ENCODE results near the gene TDRD3. TPM values are rescaled to one million over a fixed set of nuclear protein-coding genes. Genes with fewer than 3 reads are reported as not detected.
A peak's percentile ranks its signal among the peaks of the same experiment; 100 is the strongest.

The TDRD3 gene
- total RNA-seq, 2 experiments from 2014 or later = 22.4 to 27.2 TPM

GRCh38 chr13:60363288-60363687 is 33.7 kb upstream of the TDRD3 start:
- ChIA-PET POLR2A (no interaction called here), CTCF (no interaction called here)
- Mint-ChIP-seq H3K4me3 (no peak overlapping the region), H3K27me3 (peaks cover 19% of the 10 kb centered on the region), H3K4me1 (ENCODE audit: low read depth) (no peaks in the 10 kb centered on the region), H3K27ac (no peak overlapping the region), H3K9me3 (no peaks in the 10 kb centered on the region), H3K36me3 (ENCODE audit: low read depth) (no peaks in the 10 kb centered on the region)
- intact Hi-C loops (cut with DNase I, micrococcal nuclease) = no loop called here
- Histone ChIP-seq H3K36me3 (ENCODE audit: insufficient read depth, low read length) (no peaks in the 10 kb centered on the region), H3K9me3 (ENCODE audit: control insufficient read depth in 1 of 2, insufficient read depth in 1 of 2, low read length in 2 of 2) (no peaks in the 10 kb centered on the region), H3K4me3 (ENCODE audit: low read length) (no peak overlapping the region), H3K27ac (ENCODE audit: low read depth in 1 of 2, low read length in 2 of 2) (no peak overlapping the region), H3K4me1 (ENCODE audit: insufficient read depth, low read length) (no peaks in the 10 kb centered on the region), H3K27me3 (ENCODE audit: control insufficient read depth in 1 of 2, insufficient read depth in 2 of 2, low read length in 2 of 2) (no peaks in the 10 kb centered on the region)
- ATAC-seq (ENCODE audit: poor library complexity) = no peak
- TF ChIP-seq CTCF (IDR thresholded peaks at IDR 0.05) = no peak
- no peak for DNase-seq

GRCh38 chr13:60369242-60369641 is 27.8 kb upstream of the TDRD3 start:
- H3K9me3 Mint-ChIP-seq = no peaks in the 10 kb centered on the region
- H3K9me3 ChIP-seq (ENCODE audit: control insufficient read depth in 1 of 2, insufficient read depth in 1 of 2, low read length in 2 of 2) = no peaks in the 10 kb centered on the region
- DNase-seq (no peak), ATAC-seq (ENCODE audit: poor library complexity) (no peak)
- H3K27me3 ChIP-seq (ENCODE audit: control insufficient read depth in 1 of 2, insufficient read depth in 2 of 2, low read length in 2 of 2) = no peaks in the 10 kb centered on the region
- H3K27me3 Mint-ChIP-seq = peaks cover 14% of the 10 kb centered on the region
- no peak overlapping the region for H3K4me3 Mint-ChIP-seq
- H3K36me3 ChIP-seq (ENCODE audit: insufficient read depth, low read length) = no peaks in the 10 kb centered on the region
- POLR2A ChIA-PET = no interaction called here
- TF ChIP-seq CTCF (IDR thresholded peaks at IDR 0.05) = no peak
- H3K36me3 Mint-ChIP-seq (ENCODE audit: low read depth) = no peaks in the 10 kb centered on the region
- H3K4me1 Mint-ChIP-seq (ENCODE audit: low read depth) = no peaks in the 10 kb centered on the region
- CTCF ChIA-PET = no interaction called here
- intact Hi-C loops (cut with DNase I, micrococcal nuclease) = no loop called here
- no peak overlapping the region for H3K27ac Mint-ChIP-seq
- H3K4me1 ChIP-seq (ENCODE audit: insufficient read depth, low read length) = no peaks in the 10 kb centered on the region
- no peak overlapping the region for H3K27ac ChIP-seq (ENCODE audit: low read depth in 1 of 2, low read length in 2 of 2)
- no peak overlapping the region for H3K4me3 ChIP-seq (ENCODE audit: low read length)

- no peaks in the 10 kb centered on the region for H3K9me3 ChIP-seq (ENCODE audit: control insufficient read depth in 1 of 2, insufficient read depth in 1 of 2, low read length in 2 of 2)
- intact Hi-C loops (cut with DNase I, micrococcal nuclease) = no loop called here
- Mint-ChIP-seq H3K27me3 (peaks cover 9% of the 10 kb centered on the region), H3K36me3 (ENCODE audit: low read depth) (no peaks in the 10 kb centered on the region), H3K4me1 (ENCODE audit: low read depth) (no peaks in the 10 kb centered on the region), H3K9me3 (no peaks in the 10 kb centered on the region), H3K27ac (no peak overlapping the region), H3K4me3 (no peak overlapping the region)
- H3K4me3 ChIP-seq (ENCODE audit: low read length) = no peak overlapping the region
- H3K27ac ChIP-seq (ENCODE audit: low read depth in 1 of 2, low read length in 2 of 2) = no peak overlapping the region
- POLR2A ChIA-PET = no interaction called here
- H3K27me3 ChIP-seq (ENCODE audit: control insufficient read depth in 1 of 2, insufficient read depth in 2 of 2, low read length in 2 of 2) = no peaks in the 10 kb centered on the region
- DNase-seq (peak in 2 of 14 experiments; percentile 5 to 40), ATAC-seq (ENCODE audit: poor library complexity) (no peak)
- H3K4me1 ChIP-seq (ENCODE audit: insufficient read depth, low read length) = no peaks in the 10 kb centered on the region
- no peaks in the 10 kb centered on the region for H3K36me3 ChIP-seq (ENCODE audit: insufficient read depth, low read length)
- CTCF ChIA-PET = interaction anchor here (0.9 kb wide), 1 partner anchor 11 kb away, joined by 3 read pairs; no protein-coding TSS in a partner anchor
- TF ChIP-seq CTCF (IDR thresholded peaks at IDR 0.05) = no peak
Observed at GRCh38 chr13:60370343-60370742, 26.7 kb upstream of the TDRD3 start.

Measured in CD4-positive, alpha-beta T cell (primary cell).